GM21423 (cell line): ENCODE results near the gene DNAAF8.

Source experiments
- ATAC-seq: cut with Tn5 transposase; IDR thresholded peaks from one replicate; pipeline ENCODE4 v1.9.1; 2021; ENCODE audit warnings: mild to moderate bottlenecking, moderate library complexity; ENCODE audit not compliant: unreplicated experiment

DNAAF8 gene

DNA sequence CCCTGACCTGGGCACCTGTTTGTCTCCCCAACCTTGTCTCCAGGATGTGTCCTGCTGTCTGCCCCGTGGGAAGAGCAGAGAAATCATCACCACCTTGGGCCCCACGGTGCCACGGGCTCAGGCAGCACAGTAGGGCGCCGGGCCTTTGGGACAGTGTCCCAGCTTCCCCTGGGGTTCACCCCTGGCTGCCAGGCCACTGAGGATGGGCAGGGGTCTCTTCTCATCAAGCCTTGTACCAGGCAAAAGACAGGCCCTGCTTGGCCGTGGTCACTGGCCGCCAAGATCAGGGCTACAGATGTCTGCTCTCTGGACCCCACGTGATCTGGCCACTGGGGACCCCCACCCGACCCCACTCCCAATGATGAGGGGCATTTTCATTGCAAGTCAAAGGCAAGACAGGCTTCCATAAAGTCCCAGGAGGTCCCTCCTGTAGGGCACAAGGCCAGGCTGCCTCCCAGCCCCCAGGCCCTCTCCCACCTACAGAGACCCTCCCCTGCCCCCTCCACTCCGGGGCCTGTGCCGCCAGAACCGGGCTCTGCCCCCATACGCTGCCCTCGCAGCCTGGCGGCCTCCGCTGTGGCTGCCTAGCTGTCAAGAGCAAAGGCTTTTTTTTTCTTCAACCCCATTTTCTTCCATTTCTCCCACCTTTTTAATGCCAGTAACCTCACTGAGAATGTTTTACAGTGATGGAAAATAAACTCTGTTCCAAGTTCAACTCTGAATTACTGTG, 14.5 kb downstream of the DNAAF8 start:
- ATAC-seq = no peak

DNA sequence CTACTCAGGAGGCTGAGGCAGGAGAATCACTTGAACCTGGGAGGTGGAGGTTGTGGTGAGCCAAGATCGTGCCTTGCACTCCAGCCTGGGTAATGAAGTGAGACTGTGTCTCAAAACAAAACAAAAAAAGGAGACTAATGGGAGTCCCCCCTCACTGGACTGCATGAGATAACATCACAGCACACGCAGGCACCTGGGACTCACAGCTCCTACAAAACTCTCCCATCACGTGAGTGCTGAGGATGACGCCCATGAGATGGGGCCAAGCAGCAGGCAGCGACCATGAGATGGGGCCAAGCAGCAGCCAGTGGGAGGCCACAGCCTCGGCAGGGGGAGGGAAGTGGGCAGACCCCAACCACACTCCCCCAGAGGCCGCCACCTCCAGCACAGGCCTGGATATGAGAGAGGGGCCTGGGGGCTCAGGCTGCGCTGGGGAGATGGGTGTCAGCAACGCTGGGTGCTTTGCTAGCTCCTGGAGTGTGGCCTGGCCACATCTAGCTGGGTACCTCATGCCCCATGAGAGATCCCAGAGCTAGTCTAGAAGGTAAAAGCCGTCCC, 15.4 kb downstream of the DNAAF8 start:
- ATAC-seq = no peak

DNA sequence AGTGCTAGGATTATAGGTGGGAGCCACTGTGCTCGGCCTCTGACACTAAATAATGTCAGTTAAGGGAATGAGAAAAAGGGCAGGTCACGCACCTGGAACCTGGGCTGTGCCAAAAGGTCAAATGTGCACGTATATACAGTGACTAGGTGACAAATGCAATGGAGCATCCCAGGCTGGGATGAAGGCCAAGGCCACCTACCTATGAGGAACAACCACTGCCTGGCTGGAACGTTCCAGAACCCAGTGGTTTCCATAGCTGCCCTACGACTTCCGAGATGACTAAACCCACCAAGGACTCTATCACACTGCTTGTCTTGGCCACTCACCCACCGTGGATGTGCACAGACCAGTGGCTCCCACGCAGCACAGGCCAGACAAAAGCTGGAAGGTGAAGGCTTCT, 16.6 kb downstream of the DNAAF8 start:
- ATAC-seq = no peak

DNA sequence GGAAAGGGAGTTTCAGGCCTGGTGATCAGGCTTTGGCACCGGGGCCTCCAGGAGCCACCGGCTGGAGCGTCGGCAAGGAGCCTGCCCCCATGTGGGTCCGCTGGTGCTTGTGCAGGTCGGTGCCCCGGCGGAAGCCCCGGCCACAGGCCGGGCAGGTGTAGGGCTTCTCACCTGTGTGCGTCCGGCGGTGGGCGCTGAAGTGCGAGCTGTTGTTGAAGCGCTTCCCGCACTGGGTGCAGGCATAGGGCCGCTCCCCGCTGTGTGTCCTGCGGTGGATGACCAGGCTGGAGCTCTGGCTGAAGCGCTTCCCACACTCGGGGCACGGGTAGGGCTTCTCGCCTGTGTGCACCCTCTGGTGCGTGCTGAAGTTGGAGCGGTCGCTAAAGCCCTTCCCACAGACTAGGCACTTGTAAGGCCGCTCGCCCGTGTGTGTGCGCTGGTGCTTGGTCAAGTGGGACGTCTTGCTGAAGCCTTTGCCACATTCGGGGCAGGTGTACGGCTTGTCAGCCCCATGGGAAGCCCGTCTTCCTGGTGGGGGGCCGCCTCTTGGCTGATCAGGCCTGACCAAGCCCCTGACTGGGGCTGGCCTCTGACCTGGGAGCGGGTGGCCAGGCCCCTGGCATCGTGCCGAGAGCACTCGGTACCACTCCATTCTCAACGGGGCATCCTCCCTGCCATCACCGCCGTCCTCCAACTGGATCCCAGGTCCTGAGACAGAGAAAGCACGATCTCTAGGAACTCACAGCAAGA, 18.2 kb downstream of the DNAAF8 start:
- no peak for ATAC-seq

DNA sequence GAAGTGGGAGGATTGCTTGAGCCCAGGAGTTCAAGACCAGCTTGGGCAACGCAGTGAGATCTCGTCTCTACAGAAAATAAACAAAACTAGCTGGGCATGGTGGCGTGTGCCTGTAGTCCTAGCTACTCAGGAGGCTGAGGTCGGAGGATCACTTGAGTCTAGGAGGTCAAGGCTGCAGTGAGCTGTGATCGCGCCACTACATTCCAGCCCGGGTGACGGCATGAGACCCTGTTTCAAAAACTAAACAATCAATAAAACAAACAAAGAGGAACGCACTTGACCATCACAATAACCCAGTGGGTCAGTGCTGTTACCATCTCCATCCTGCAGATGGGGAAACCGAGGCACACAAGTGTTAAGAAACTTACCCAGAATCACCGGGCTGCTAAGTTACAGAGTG, 18.9 kb downstream of the DNAAF8 start:
- no peak for ATAC-seq

DNA sequence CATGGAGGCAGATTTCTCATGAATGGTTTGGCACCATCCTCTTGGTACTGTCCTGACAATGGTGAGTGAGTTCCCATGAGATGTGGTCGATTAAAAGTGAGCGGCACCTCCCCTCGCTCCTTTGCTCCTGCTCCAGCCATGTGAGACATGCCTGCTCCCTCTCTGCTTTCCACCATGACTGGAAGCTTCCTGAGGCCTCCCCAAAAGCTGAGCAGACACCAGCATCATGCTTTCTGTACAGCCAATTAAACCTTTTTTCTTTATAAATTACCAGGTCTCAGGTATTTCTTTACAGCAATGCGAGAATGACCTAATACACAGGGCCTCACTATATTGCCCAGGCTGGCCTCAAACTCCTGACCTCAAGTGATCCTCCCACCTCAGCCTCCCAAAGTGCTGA, 20.5 kb downstream of the DNAAF8 start:
- ATAC-seq = no peak

DNA sequence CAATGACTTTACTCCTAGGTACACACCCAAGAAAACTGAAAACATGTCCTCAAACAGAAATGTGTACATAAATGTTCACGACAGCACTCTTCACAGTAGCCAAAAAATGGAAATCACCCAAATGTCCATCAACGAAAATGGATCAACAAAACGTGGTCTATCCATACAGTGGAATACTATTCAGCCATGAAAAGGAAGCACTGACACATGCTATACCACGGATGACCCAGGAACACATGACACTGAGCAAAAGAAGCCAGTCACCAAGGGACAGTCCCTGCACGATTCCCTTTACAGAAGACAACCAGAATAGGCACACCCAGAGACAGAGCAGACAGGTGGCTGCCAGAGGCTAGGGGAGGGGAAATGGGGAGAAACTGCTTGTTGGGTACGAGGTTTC, 21.4 kb downstream of the DNAAF8 start:
- no peak for ATAC-seq

DNA sequence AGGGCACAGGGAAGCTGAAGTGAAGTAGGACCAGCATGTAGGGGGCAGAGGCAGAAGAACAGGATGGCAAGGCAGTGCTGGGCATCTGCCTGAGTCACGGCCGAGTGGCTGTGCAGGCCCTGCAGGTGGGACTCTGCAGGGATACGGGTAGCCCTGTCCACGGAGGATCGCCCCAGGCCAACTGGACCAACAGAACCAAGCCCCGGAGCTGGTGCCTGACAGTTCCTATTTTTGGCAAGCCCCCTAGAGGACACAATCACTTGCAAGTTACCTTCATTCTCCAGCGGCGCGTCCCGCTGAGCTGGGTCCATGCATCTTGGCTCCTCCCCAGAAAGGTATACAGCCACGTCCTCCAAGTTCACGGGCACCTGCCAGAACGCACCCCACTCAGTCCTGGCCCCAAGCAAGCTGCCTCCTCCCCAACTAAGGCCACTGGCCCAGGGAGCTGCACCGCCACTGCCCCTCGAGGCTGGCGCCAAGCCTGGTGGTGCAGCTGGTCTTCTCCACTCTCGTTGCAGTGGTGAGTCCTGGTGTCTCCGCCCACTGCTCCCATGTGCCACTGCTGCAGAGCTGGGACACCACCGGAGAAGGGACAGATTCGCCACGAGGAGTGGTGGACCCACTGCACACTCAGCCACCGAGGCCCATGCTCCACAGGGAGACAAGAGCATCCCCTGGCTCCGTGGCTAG, 26.0 kb downstream of the DNAAF8 start:
- ATAC-seq = no peak

DNA sequence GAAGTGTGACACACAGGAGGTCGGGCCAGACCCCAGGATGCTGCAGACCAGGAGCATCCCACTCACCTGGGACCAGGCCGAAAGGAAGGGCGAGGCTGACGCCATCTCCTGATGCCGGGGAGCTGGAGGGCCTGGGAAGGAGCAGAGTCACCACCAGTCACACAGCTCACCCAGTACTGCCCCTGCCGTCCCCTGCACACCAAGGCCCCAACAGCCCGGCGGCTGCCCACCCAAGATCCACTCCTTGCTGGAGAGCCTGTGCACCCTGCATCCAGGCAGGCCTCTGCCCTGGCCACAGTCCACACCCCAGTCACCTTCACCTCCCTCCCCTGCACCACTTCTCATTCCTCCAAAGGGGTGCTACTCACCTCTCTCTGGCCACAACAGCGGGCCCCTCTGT, 27.9 kb downstream of the DNAAF8 start:
- no peak for ATAC-seq

DNA sequence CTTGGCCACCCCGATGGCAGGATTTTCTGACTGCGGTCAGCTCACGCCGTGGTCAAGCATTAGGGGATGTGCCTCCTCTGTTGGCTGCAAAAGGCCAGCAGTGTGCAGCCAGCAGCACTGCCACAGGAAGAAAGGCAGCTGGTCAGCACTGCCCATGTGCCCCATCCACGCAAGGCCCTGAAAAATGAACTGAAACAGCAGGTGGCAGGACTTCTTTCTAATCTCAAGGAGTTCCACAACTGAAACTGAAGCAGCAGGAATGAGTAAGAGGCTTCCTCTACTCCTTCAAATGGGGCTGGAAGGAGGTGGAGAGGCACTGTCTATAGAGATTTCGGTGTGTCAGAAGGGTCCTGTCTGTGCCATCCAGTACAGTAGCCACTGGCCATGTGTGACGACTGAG, 29.5 kb downstream of the DNAAF8 start:
- no peak for ATAC-seq

DNA sequence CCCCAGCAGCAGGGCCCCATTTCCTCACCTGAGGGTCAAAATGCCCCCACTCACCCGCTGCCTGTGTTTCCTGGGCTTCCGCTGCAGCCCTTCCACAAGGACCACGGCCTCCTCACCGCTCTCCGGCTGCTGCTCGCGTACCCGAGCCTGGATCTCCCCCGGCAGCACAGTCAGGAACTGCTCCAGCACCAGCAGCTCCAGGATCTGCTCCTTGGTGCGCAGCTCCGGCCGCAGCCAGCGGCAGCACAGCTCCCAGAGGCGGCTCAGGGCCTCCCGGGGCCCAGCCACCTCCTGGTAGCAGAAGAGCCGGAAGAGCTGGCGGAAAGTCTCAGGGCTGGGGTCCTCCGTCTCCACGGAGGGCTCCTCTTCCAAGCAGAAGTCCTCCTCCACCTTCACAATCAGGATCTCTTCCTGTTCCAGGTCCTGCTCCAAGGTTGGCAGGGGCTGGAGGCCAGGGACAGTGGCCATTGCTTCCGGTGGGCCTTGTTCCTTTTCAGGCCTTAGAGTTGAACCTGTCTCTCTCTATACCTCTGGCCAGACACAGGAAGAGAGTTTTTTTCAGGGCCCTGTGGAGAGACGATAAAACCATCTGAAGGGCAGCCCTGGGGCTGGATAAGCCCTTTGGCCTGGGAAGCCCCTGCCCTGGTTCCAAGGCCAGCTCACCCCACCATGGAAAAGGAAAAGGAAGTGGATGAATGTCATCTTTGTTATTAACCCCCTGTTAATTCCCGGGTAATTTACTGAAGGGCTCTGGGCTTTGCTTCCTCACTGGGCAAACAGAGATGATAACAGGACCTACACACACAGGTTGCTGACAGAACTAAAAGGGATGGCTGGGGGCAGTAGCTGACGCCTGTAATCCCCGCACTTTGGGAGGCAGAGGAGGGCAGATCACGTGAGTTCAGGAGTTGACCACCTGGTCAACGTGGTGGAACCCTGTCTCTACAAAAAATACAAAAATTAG, 31.5 kb downstream of the DNAAF8 start:
- no peak for ATAC-seq

DNA sequence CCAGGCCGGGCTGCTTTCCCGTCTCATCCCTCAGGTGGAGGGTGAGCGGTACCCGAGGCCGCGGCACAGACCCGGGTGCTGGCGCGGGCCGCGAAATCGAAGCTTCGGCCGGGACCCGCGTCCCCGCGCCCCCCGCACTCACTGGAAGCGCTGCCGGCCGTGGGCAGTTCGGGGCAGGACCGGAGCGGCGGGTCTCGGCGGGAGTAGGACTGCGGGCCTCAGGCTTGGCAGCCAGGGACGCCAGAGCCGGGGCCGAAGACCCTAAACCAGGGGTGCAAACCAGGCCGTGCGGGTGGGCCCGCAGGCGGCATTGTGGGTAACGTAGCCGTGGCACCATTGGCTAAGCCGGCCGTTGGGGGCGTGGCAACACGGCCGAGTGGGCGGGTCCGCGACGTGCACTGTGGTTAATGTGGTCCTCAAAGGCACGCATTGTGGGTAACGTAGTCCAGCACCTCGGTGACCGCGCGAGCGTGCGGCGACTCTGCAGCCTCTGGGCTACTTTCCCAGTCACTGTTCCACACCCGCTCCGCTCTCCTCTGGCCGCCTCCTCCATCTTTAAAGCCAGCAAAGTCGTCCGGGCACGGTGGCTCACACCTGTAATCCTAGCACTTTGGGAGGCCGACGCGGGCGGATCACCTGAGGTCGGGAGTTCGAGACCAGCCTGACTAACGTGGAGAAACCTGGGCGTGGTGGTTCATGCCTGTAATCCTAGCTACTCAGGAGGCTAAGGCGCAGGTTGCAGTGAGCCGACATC, 32.7 kb downstream of the DNAAF8 start, which contains the start of gene ZNF500:
TSS of gene ZNF500 (minus strand) at position 288 of the 754 bp plus-strand sequence. CDS start 1,184 bp downstream, outside the sequence.
- ATAC-seq = peak; percentile 87

DNA sequence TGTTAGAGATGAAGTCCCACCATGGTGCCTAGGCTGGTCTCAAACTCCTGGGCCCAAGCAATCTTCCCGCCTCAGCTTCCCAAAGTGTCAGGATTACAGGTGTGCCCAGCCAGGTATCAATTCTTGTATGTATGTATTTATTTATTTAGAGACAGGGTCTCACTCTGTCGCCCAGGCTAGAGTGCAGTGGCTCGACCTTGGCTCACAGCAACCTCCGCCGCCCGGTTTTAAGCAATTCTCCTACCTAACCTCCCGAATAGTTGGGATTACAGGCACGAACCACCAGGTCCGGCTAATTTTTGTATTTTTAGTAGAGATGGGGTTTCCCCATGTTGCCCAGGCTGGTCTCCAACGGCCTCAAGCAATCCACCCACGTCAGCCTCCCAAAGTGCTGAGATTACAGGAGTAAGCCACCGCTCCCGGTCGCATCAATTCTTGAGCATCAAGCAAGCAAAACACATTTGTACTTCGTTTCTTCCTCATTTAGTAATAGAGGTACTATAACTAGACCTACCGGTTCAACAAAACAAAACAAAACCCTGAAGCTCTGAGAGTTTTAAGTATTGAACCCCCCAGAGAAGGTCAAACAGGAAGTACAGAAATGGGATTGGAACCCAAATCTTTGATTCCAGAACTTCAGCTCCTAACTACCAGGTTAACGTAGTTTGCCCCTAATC, 33.7 kb downstream of the DNAAF8 start:
- ATAC-seq = no peak

DNA sequence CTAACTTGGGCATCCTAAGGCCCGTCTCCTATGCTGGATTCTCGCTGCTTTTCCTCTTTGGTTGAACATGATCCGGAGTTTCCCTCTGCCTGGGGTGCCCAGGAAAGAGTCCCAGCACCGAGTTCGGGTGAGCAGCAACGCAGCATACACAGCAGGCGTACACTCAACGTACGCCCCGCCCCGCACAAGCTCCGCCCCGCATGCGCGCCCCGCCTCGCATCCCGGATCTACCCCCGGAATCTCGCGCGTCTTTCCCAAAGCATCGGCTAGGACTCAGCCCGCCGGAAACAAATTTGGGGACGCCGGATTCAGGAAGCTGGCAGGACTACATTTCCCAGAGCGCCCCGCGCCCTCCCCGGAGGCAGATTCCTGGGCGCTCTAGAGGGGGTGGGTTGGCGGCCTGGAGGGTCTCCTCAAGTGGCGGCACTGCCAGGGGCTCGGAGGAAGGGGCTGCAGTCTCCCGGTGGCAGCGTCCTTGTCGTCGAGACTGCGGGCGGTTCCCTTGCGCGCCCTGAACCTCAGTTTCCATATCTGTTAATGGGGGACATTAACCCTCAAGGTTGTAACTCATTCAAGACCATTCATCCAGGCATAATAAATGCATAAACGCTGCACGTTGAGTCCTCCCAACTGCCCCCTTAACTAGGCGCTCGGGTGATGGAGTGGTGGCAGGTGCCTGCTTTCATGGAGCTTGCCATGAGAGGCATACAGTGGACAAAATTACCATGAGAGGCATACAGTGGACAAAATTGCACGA, 34.4 kb downstream of the DNAAF8 start:
- ATAC-seq = peak; percentile 53

DNA sequence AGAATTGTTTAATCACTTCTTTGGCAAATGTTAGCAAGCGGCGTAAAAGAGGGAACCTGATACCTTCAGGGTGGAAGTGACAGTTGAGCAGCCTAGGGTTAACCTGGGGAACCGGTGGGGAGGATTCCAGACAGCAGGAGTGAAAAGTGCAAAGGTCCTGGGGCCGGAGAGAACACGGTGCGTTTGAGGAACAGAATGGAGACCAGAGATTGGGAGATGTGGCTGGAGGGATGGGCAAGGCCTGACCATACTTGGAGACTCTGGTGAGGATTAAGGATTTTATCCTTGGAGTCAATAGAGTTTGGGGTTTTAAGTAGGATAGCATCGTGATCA, 34.9 kb downstream of the DNAAF8 start:
- ATAC-seq = no peak

DNA sequence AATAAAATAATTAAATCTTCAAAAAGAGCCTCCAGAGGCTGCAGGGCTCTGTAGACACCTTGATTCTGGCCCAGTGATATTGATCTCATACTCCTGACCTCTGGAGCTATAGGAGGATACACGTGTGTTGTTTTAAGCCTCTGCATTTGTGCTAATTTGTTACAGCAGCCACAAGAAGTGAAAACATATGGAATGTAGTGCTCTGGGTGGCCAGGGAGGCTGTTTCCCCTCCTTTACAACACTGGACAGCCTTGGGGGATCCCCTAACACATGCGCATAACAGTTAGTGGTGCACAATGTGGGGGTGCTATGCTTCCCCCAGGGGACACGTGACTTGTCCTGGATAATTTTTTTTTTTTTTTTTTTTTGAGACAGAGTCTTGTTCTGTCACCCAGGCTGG, 37.3 kb downstream of the DNAAF8 start:
- no peak for ATAC-seq

DNA sequence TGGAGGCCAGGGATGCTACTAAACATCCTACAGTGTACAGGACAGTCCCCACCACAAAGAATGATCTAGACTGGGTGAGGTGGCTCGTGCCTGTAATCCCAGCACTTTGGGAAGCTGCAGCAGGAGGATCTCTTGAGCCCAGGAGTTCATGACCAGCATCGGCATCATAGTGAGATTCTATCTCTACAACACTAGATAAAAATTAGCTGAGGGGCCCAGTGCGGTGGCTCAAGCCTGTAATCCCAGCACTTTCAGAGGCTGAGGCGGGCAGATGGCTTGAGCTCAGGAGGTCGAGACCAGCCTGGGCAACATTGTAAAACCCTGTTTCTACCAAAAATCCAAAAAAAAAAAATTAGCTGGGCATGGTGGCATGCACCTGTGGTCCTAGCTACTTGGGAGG, 38.0 kb downstream of the DNAAF8 start:
- no peak for ATAC-seq

DNA sequence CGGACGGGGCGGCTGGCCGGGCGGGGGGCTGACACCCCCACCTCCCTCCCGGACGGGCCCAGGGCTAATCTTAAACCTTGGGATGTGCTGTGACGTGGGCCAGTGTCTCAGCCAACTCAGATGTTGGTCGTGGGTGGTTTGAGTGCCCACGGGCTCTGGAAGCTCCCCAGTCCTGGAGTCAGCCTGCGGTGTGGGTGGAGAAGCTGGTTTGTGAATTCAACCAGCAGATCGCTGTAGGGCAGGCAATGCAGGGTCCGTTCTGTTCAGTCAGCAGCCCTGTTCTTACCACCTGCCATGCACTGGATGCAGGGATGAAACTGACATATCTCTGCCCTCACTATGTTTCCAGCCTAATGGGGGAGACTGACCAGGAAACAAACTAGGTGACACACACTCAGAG, 40.7 kb downstream of the DNAAF8 start:
- ATAC-seq = no peak
